H1 (cell line): Measurements from ENCODE around the gene UFSP2. TPM values are rescaled to one million over a fixed set of nuclear protein-coding genes. Genes with fewer than 3 reads are reported as not detected.

Source experiments
- BCL11A ChIP-seq, 2 experiments: IDR thresholded peaks; one replicate each; pipeline ENCODE4 v1.6.1; 2011; ENCODE audit warnings: low read depth in 2 of 2, low read length in 2 of 2, mild to moderate bottlenecking in 2 of 2
- CHD2 ChIP-seq: IDR thresholded peaks from 2 replicates; pipeline ENCODE4 v1.6.1; 2012; ENCODE audit warnings: low read length, improper control_type of control experiment
- JUND ChIP-seq: IDR thresholded peaks from 2 replicates; pipeline ENCODE4 v1.6.1; 2011; ENCODE audit warnings: mild to moderate bottlenecking, improper control_type of control experiment, low read length
- POLR2A ChIP-seq, 2 experiments: IDR thresholded peaks; 1 replicate in 1 of 2; 2 replicates in 1 of 2; pipeline ENCODE4 v1.6.1; 2011; ENCODE audit warnings: low read depth in 2 of 2, low read length in 2 of 2, mild to moderate bottlenecking in 2 of 2; ENCODE audit errors: control extremely low read depth in 1 of 2
- polyA plus RNA-seq, 7 experiments: library from polyadenylated mRNA; depleted of rRNA in 3 of 7; stranded (reverse) in 5 of 7; unstranded in 2 of 7; fragments of >200 nt in 5 of 7; fragments of 200-250 nt in 2 of 7; gene quantifications; 1 replicate in 5 of 7; 2 replicates in 1 of 7; 4 replicates in 1 of 7; pipeline versions ENCODE4 v1.2.1 to v1.2.3, GENCODE V29; 2011 to 2013; ENCODE audit warnings: missing spikeins in 2 of 7, mixed read lengths in 2 of 7
- total RNA-seq: library from RNA; stranded (reverse); fragmentation: NEBNext Ultra II Directional; extraction: Animal tissue kit (Norgen Biotek cat#: 25700); gene quantifications from 2 replicates; pipeline ENCODE4 v1.2.1, GENCODE V29; 2021

The UFSP2 gene
- total and polyA plus RNA-seq, 2 of the 8 experiments (the other 6 are each of a cell fraction or from before 2014, with no cell fraction given) = 22.9 to 26.0 TPM

- TF ChIP-seq CHD2 = no peak
- TF ChIP-seq POLR2A (IDR thresholded peaks at IDR 0.05; ENCODE audit: control extremely low read depth in 1 of 2, low read depth in 2 of 2, low read length in 2 of 2) = no peak
- TF ChIP-seq JUND = no peak
- no peak for TF ChIP-seq BCL11A (IDR thresholded peaks at IDR 0.05; ENCODE audit: low read depth in 2 of 2, low read length in 2 of 2)
Observed at GRCh38 chr4:185352202-185352601, 73.6 kb downstream of the UFSP2 start (continued).
